Kidney capillary endothelial cell (primary cell): ENCODE measurements around the gene EIF1.
"Not testable (repeated sequence)": the region's sequence is repeated elsewhere in the genome, so short reads cannot be mapped to it uniquely, and the experiment has no call there.

Experiments used
- DNase-seq: peaks from one replicate; pipeline ENCODE4 v3.0.0-alpha.2; 2018; ENCODE audit warnings: low spot score

Gene EIF1

GRCh38 chr17:41688641-41689496 is at the start of gene EIF1:
Gene EIF1, plus strand, starts transcription at chr17:41688885. Its CDS starts 154 bp downstream, at chr17:41689039.
- peak; percentile 100 for DNase-seq

- DNase-seq, result no peak
Observed at GRCh38 chr17:41638941-41639340, 49.7 kb upstream of the EIF1 start.

DNA sequence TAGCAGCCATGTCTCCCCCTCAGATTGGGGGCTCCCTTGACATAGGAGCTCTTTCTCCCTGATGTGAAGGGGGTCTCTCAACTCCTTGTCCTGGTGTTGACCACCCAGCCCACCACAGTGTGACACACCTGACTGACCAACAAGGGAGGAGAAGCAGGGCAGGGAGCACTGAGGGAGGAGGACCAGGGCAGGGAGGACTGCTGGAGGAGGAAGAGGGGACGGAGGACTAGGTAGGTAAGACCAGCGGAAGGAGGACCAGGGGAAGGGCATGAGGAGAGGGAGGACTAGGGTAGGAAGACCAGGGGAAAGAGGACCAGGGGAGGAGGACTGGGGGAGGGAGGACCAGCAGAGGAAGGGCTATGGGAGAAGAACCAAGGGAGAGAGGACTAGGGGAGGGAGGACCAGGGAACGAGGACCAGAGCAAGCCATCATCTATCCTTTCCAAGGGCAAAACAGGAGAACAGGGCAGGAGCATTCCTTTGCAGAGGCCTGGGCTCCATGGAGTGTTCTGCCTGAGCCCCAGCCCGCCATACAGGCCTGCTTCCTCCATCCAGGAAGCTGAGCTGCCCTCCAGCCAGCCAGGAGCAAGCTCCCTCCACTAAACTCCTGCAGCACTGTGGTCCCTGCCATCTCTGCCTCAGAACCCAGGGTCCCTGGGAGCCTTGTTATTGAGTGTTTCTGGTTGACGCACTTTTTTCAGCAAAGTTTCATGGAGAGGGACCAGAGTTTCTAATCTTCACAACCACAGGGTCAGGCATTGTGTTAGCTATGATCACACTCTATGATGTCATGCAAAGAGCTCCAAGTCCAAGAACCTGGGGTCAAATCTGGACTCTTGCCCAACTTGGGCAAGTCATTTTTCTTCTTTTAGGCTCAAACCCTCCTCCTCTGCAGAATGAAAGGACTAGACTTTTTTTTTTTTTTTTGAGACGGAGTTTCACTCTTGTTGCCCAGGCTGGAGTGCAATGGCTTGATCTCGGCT is 48.9 kb upstream of the EIF1 start:
- DNase-seq, result no peak

GRCh38 chr17:41640596-41640995 is 48.1 kb upstream of the EIF1 start:
- not testable (repeated sequence) for DNase-seq

DNA sequence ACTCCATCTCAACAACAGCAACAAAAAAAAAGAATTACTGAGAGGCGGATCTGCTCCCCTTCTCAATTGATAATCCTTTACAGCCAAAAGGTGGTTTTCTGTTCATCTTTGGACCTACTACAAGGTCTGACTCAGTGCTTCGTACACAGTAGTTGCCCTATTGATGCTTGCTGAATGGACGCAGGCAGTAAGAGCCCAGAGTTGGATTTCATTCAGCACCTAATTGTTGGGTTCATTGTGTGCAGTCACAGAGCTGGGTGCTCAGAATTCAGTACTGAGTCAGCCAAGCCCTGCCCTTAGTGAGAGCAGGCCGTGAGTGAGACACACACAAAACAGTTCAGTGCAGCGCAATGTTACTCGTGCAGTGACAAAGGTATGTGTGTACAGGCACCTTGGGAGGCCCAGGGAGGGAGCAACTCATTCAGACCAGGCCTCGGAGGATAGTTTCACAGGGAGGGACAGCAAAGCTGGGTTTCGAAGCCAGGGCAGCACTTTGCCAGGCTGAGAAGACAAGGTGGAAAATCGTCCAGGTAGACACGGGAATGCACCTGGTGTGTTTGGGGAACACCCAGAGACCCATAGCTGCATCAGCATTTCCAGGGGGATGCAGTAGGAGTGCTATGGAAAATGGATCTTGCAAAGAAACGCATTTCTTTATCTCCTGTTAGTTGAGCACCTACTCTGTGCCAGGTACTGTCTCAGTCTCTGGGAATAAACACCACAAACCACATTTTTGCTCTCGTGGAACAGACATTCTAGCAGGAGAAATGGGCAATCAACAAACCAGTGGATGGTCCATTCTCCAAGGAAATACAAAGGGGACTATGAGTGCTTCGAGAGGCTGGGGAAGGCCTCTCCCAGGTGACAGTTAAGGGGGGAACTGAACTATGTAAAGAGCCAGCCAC is 46.2 kb upstream of the EIF1 start:
- DNase-seq, result no peak

DNA sequence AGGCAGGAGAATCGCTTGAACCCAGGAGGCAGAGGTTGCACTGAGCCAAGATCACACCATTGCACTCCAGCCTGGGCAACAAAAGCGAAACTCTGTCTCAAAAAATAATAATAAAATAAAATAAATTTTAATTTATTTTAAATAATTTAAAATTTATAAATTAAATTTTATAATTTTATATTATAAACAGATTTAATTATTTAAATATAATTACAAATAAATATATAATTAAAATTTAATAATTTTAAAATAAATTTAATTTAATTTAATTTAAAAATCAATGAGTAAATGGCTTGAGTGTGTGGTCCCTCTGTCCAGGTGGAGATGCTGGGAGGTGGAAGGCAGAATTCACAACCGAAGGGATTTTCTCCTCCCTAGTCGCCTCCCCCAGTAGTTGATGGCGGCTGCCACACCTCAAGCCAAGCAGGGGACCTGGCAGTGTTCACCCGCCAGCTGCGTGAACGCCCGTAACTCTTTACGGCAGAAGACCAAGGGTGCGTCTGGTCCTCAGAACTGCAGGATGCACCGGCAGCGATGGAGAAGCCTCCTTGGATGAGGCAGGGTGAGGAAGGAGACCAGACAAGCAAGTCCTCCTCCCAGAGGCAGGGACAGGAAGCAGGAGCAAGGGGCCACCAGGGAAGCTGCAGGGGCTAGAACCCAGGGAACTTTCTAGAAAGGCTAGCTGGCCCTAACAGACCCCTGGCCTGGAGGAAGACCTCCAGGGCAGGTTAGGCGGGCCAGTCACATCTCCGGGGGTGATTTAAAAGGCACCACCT is 41.5 kb upstream of the EIF1 start:
- DNase-seq, result no peak

- peak; percentile 63 for DNase-seq
Observed at GRCh38 chr17:41647940-41648410, 40.7 kb upstream of the EIF1 start.

- peak; percentile 68 for DNase-seq
Observed at GRCh38 chr17:41648411-41649195, 40.1 kb upstream of the EIF1 start.

- DNase-seq, result no peak
Observed at GRCh38 chr17:41649923-41650519, 38.7 kb upstream of the EIF1 start.

DNA sequence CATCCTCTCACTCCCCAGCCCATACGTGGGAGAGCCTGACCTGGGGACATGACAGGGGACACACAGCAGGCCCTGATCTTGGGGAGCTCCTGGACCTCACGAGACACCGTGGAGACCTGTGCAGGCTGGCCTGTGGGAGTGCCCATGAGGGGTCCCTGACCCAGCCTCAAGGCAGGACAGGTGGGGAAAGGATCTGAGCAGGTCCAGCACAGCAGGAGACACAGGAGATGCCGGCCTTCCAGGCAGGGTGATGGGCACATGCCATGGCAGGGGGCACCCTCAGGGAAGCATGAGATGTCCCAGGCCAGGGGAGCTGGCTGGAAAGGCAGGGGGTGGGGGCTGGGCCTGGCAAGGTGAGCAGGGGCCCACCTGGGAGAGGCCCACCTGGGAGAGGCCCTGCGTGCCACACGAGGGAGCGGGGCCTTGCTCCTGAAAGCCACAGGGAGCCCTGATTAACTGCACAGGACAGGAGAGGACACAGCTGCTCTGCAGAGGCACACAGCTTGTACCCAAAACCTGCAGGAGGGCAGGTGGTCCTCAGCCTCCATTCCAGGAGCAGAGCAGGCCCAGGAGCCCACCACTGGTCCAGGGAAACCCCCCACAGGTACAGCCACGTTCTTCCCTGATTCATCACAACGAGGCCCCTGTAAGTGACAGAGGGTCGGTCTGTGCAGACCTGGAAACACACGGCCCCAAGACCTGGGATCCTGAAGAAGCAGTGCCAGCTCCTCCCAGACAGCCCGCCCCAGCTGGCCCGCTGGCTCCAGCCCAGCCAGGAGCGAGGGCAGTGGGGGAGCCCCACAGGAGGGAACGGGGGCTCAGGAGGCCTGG is 37.7 kb upstream of the EIF1 start:
- no peak for DNase-seq

DNA sequence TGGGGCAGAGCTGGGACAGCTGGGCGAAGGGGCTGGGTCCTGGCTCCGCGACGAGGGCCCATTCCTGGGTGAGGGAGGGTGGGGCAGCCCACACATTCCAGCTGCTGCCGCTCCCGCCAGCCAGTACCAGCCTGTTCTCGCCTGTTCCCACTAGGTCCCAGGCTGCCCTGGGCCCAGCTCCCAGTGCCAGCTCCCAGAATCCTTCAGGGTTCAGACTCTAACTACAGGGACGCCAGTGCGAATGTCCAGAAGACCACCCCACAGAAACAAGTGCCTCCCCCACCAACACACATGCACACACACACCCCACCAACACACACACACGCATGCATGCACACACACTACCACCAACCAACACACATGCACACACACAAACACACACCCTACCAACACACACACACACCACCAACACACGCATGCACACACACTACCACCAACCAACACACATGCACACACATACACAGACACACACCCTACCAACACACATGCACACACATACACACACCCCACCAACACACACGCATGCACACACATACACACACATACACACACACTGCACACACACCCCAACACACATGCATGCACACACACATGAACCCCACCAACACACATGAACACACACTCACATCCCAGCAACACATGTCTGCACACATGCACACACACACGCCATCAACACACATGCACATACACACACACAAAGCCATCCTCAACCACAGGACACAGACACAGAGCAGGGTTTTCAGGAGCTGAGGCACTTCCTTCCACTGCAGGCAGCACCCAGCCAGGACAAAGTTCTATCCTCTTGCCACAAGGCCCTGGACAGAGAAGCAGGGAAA is 36.8 kb upstream of the EIF1 start:
- no peak for DNase-seq

- DNase-seq, result no peak
Observed at GRCh38 chr17:41652461-41652970, 36.2 kb upstream of the EIF1 start.

DNA sequence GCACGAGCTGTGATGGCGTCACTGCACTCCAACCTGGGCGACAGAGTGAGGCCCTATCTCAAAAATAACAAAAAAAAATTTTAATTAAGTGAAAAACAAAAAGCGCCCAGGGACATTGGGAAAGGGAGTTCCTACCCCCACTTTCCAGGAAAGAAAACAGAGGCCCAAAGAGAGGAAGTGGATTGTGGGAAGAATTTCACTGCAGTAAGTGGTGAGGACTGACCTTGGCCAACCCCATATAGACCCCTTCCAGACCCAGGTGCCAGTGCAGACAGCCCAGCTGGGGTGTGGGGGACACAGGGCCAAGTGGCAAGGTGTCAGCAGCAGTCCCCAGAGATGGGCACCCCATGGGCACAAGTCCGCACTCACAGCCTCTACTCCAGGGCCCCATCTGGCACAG is 35.3 kb upstream of the EIF1 start:
- DNase-seq, result no peak

DNA sequence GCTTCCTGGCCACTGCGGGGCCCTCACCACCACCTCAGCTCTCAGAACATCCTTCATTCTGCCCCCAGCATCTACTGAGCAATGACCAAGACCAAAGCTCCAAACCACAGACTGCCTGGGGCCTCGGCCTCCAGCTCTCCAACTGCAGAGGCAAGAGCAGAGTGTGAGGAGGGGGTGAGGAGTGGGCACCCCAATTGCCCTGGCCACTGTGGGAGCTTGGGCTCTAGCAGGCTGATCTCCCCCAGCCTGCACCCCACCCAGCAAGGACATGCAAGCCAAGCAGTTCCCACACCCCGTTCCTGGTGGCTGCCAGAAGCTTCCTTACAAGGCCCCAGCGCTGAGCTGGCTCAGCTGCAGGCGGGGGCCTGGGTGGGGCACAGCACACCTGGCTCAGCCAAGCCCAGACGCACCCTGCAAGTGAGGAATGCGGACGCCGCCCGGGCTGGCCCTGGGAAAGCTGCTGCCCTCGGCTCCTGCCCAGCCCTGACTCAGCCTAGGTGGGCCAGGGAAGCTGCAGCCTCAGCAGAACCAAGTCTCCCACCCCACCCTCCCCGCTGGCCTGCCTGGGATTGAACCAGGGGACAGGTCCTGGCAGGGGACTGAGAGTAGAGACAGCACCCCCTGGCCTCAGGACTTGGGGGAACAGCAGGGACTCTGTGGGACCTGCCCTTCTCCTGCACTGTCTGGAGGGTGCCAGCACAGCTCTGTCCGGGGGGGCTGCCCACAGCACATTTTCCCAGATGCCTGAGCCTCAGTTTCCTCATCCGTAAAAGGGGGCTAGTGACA is 34.6 kb upstream of the EIF1 start:
- no peak for DNase-seq

- DNase-seq, result no peak
Observed at GRCh38 chr17:41654678-41655607, 33.7 kb upstream of the EIF1 start.
